WTC11 (cell line): ENCODE measurements around the gene USH2A. TPM values are rescaled to one million over a fixed set of nuclear protein-coding genes. Genes with fewer than 3 reads are reported as not detected.

ENCODE experiments used
- ATAC-seq: fragments of 200-7000 bp; cut with Tn5 transposase; 2 replicates; pipeline ENCODE4 v1.10.0; 2021; ENCODE audit warnings: mild to moderate bottlenecking, moderate library complexity
- CTCF ChIA-PET: fragments of 300-600 bp; sonication (Branson Sonifier 250); formaldehyde crosslinking; loops from one replicate; lab custom pipeline; 2021; ENCODE audit warnings: antibody characterized with exemption; lab: Charles Lee
- POLR2A ChIA-PET: fragments of 350-600 bp; sonication (Branson Sonifier 250); formaldehyde crosslinking; loops from one replicate; lab custom pipeline; 2021; ENCODE audit warnings: antibody characterized with exemption; lab: Charles Lee
- DNase-seq: peaks from one replicate; pipeline ENCODE4 v3.0.0; 2021; ENCODE audit warnings: low spot score
- H3K27ac Mint-ChIP-seq: 2 replicates; pipeline ENCODE4 v1.8.0; 2021; ENCODE audit warnings: mixed read lengths
- H3K27me3 Mint-ChIP-seq: 2 replicates; pipeline ENCODE4 v1.8.0; 2021; ENCODE audit warnings: low read depth, mild to moderate bottlenecking, moderate library complexity, mixed read lengths
- H3K36me3 Mint-ChIP-seq: 2 replicates; pipeline ENCODE4 v1.8.0; 2021; ENCODE audit warnings: mixed read lengths
- H3K4me1 Mint-ChIP-seq: 2 replicates; pipeline ENCODE4 v1.8.0; 2022; ENCODE audit warnings: mixed read lengths
- H3K4me3 Mint-ChIP-seq: 2 replicates; pipeline ENCODE4 v1.8.0; 2021; ENCODE audit warnings: mild to moderate bottlenecking, moderate library complexity, mixed read lengths
- H3K9me3 Mint-ChIP-seq: 2 replicates; pipeline ENCODE4 v1.8.0; 2021; ENCODE audit warnings: mixed read lengths
- ATF1 ChIP-seq: sonication (generic); formaldehyde crosslinking; IDR thresholded peaks from 2 replicates; pipeline ENCODE4 v1.8.1; 2023; ENCODE audit warnings: mild to moderate bottlenecking, moderate library complexity, missing genetic modification reagents
- CBFB ChIP-seq: sonication (generic); formaldehyde crosslinking; IDR thresholded peaks from 2 replicates; pipeline ENCODE4 v1.8.1; 2022; ENCODE audit warnings: mild to moderate bottlenecking, low read depth, missing genetic modification reagents
- ELF4 ChIP-seq: sonication (generic); formaldehyde crosslinking; IDR thresholded peaks from 2 replicates; pipeline ENCODE4 v1.8.1; 2022; ENCODE audit warnings: low read depth, mild to moderate bottlenecking, moderate library complexity, missing genetic modification reagents
- ETV6 ChIP-seq: sonication (generic); formaldehyde crosslinking; IDR thresholded peaks from 2 replicates; pipeline ENCODE4 v1.8.1; 2022; ENCODE audit warnings: mild to moderate bottlenecking, missing genetic modification reagents
- IRF2 ChIP-seq: sonication (generic); formaldehyde crosslinking; IDR thresholded peaks from 2 replicates; pipeline ENCODE4 v1.8.0; 2022; ENCODE audit warnings: low read depth, missing genetic modification reagents, borderline replicate concordance
- JAZF1 ChIP-seq: fragments of 250-450 bp; sonication (Bioruptor Pico); IDR thresholded peaks from 2 replicates; pipeline ENCODE4 v1.9.0; 2021; ENCODE audit warnings: moderate library complexity, mild to moderate bottlenecking, inconsistent platforms
- MYBL2 ChIP-seq: sonication (generic); formaldehyde crosslinking; IDR thresholded peaks from 2 replicates; pipeline ENCODE4 v1.8.1; 2023; ENCODE audit warnings: mild to moderate bottlenecking, moderate library complexity, missing genetic modification reagents
- OVOL2 ChIP-seq: fragments of 250-450 bp; sonication (Bioruptor Pico); IDR thresholded peaks from 2 replicates; pipeline ENCODE4 v1.9.0; 2021; ENCODE audit warnings: mild to moderate bottlenecking, borderline replicate concordance
- TCF7 ChIP-seq: sonication (generic); formaldehyde crosslinking; IDR thresholded peaks from 2 replicates; pipeline ENCODE4 v1.8.0; 2022; ENCODE audit warnings: mild to moderate bottlenecking, low read depth, missing genetic modification reagents, moderate library complexity
- ZNF232 ChIP-seq: sonication (generic); formaldehyde crosslinking; IDR thresholded peaks from 2 replicates; pipeline ENCODE4 v1.8.0; 2022; ENCODE audit warnings: mild to moderate bottlenecking, missing genetic modification reagents
- ZNF396 ChIP-seq: fragments of 250-450 bp; sonication (Bioruptor Pico); IDR thresholded peaks from 2 replicates; pipeline ENCODE4 v1.8.0; 2021; ENCODE audit warnings: mild to moderate bottlenecking, moderate library complexity, borderline replicate concordance
- total RNA-seq: library from RNA; stranded (reverse); gene quantifications from 3 replicates; pipeline ENCODE4 v1.2.3, GENCODE V29; 2021
- TF ChIP-seq, protein P1 (sequence below): sonication (generic); formaldehyde crosslinking; IDR thresholded peaks from 2 replicates; pipeline ENCODE4 v1.8.0; 2022; ENCODE audit warnings: missing genetic modification reagents
- TF ChIP-seq, protein P2 (sequence below): sonication (generic); formaldehyde crosslinking; conservative IDR thresholded peaks from 2 replicates; pipeline ENCODE4 v1.8.1; 2023; ENCODE audit warnings: mild to moderate bottlenecking, low read depth, missing genetic modification reagents, moderate library complexity
- TF ChIP-seq, protein P3 (sequence below): fragments of 250-450 bp; sonication (Bioruptor Pico); IDR thresholded peaks from 2 replicates; pipeline ENCODE4 v1.9.0; 2021; ENCODE audit warnings: mild to moderate bottlenecking
- TF ChIP-seq, protein P4 (sequence below): sonication (generic); formaldehyde crosslinking; IDR thresholded peaks from 2 replicates; pipeline ENCODE4 v1.8.1; 2022; ENCODE audit warnings: low read depth, mild to moderate bottlenecking, moderate library complexity, missing genetic modification reagents, borderline replicate concordance
- TF ChIP-seq, protein P5 (sequence below): fragments of 250-450 bp; sonication (Bioruptor Pico); IDR thresholded peaks from 2 replicates; pipeline ENCODE4 v1.9.0; 2021; ENCODE audit warnings: mild to moderate bottlenecking
- TF ChIP-seq, protein P6 (sequence below): sonication (generic); formaldehyde crosslinking; IDR thresholded peaks from 2 replicates; pipeline ENCODE4 v1.8.1; 2022; ENCODE audit warnings: mild to moderate bottlenecking, missing genetic modification reagents, moderate library complexity, borderline replicate concordance
- TF ChIP-seq, protein P7 (sequence below): fragments of 250-450 bp; sonication (Bioruptor Pico); IDR thresholded peaks from 2 replicates; pipeline ENCODE4 v1.8.0; 2021; ENCODE audit warnings: mild to moderate bottlenecking
- TF ChIP-seq, protein P8 (sequence below): sonication (generic); formaldehyde crosslinking; IDR thresholded peaks from 2 replicates; pipeline ENCODE4 v1.8.1; 2023; ENCODE audit warnings: mild to moderate bottlenecking, missing genetic modification reagents

USH2A gene
- total RNA-seq, 1 experiment from 2014 or later: 0.37 TPM

DNA sequence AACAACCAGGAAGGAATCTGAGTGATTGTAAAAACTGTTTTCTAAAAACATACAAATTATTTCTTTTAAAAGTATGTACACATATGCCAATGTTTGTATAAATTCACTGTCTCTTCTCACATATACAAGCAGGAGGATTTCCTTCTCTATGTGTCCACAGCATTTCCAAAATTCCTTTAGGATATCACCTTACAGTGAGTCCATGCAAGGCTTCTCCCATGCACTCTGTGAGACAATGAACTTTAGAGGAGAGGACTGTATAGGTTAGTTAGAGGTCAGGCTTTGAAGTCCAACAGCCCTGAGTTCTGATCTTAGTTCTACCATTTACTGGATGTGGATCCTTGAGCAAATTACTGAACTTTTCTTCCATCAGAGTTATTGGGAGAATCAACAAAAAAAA lies 34.1 kb upstream of the USH2A start:
- Mint-ChIP-seq H3K9me3 (0 out of 2 replicates have a peak, but pooled peaks cover 3% of the 10 kb centered on the region), H3K36me3 (no peaks in the 10 kb centered on the region), H3K27me3 (no peaks in the 10 kb centered on the region), H3K4me1 (peaks cover 16% of the 10 kb centered on the region), H3K4me3 (no peak overlapping the region), H3K27ac (no peak overlapping the region)
- TF ChIP-seq, protein P1, sequence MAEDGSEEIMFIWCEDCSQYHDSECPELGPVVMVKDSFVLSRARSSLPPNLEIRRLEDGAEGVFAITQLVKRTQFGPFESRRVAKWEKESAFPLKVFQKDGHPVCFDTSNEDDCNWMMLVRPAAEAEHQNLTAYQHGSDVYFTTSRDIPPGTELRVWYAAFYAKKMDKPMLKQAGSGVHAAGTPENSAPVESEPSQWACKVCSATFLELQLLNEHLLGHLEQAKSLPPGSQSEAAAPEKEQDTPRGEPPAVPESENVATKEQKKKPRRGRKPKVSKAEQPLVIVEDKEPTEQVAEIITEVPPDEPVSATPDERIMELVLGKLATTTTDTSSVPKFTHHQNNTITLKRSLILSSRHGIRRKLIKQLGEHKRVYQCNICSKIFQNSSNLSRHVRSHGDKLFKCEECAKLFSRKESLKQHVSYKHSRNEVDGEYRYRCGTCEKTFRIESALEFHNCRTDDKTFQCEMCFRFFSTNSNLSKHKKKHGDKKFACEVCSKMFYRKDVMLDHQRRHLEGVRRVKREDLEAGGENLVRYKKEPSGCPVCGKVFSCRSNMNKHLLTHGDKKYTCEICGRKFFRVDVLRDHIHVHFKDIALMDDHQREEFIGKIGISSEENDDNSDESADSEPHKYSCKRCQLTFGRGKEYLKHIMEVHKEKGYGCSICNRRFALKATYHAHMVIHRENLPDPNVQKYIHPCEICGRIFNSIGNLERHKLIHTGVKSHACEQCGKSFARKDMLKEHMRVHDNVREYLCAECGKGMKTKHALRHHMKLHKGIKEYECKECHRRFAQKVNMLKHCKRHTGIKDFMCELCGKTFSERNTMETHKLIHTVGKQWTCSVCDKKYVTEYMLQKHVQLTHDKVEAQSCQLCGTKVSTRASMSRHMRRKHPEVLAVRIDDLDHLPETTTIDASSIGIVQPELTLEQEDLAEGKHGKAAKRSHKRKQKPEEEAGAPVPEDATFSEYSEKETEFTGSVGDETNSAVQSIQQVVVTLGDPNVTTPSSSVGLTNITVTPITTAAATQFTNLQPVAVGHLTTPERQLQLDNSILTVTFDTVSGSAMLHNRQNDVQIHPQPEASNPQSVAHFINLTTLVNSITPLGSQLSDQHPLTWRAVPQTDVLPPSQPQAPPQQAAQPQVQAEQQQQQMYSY (CRISPR knock-in tag): no peak
- TF ChIP-seq CBFB (CRISPR knock-in tag): no peak
- TF ChIP-seq JAZF1 (CRISPR knock-in tag): no peak
- no peak for TF ChIP-seq TCF7 (CRISPR knock-in tag)
- no peak for TF ChIP-seq IRF2 (CRISPR knock-in tag)
- no peak for TF ChIP-seq ELF4 (CRISPR knock-in tag)
- no peak for TF ChIP-seq ZNF232
- TF ChIP-seq, protein P2, sequence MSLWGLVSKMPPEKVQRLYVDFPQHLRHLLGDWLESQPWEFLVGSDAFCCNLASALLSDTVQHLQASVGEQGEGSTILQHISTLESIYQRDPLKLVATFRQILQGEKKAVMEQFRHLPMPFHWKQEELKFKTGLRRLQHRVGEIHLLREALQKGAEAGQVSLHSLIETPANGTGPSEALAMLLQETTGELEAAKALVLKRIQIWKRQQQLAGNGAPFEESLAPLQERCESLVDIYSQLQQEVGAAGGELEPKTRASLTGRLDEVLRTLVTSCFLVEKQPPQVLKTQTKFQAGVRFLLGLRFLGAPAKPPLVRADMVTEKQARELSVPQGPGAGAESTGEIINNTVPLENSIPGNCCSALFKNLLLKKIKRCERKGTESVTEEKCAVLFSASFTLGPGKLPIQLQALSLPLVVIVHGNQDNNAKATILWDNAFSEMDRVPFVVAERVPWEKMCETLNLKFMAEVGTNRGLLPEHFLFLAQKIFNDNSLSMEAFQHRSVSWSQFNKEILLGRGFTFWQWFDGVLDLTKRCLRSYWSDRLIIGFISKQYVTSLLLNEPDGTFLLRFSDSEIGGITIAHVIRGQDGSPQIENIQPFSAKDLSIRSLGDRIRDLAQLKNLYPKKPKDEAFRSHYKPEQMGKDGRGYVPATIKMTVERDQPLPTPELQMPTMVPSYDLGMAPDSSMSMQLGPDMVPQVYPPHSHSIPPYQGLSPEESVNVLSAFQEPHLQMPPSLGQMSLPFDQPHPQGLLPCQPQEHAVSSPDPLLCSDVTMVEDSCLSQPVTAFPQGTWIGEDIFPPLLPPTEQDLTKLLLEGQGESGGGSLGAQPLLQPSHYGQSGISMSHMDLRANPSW (CRISPR knock-in tag): no peak
- TF ChIP-seq, protein P3, sequence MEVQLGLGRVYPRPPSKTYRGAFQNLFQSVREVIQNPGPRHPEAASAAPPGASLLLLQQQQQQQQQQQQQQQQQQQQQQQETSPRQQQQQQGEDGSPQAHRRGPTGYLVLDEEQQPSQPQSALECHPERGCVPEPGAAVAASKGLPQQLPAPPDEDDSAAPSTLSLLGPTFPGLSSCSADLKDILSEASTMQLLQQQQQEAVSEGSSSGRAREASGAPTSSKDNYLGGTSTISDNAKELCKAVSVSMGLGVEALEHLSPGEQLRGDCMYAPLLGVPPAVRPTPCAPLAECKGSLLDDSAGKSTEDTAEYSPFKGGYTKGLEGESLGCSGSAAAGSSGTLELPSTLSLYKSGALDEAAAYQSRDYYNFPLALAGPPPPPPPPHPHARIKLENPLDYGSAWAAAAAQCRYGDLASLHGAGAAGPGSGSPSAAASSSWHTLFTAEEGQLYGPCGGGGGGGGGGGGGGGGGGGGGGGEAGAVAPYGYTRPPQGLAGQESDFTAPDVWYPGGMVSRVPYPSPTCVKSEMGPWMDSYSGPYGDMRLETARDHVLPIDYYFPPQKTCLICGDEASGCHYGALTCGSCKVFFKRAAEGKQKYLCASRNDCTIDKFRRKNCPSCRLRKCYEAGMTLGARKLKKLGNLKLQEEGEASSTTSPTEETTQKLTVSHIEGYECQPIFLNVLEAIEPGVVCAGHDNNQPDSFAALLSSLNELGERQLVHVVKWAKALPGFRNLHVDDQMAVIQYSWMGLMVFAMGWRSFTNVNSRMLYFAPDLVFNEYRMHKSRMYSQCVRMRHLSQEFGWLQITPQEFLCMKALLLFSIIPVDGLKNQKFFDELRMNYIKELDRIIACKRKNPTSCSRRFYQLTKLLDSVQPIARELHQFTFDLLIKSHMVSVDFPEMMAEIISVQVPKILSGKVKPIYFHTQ (CRISPR knock-in tag): no peak
- TF ChIP-seq, protein P4, sequence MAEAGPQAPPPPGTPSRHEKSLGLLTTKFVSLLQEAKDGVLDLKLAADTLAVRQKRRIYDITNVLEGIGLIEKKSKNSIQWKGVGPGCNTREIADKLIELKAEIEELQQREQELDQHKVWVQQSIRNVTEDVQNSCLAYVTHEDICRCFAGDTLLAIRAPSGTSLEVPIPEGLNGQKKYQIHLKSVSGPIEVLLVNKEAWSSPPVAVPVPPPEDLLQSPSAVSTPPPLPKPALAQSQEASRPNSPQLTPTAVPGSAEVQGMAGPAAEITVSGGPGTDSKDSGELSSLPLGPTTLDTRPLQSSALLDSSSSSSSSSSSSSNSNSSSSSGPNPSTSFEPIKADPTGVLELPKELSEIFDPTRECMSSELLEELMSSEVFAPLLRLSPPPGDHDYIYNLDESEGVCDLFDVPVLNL (CRISPR knock-in tag): no peak
- TF ChIP-seq, protein P5, sequence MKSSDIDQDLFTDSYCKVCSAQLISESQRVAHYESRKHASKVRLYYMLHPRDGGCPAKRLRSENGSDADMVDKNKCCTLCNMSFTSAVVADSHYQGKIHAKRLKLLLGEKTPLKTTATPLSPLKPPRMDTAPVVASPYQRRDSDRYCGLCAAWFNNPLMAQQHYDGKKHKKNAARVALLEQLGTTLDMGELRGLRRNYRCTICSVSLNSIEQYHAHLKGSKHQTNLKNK: no peak
- no peak for TF ChIP-seq ATF1 (CRISPR knock-in tag)
- no peak for TF ChIP-seq ETV6 (CRISPR knock-in tag)
- TF ChIP-seq OVOL2 (CRISPR knock-in tag): no peak
- TF ChIP-seq ZNF396 (CRISPR knock-in tag): no peak
- TF ChIP-seq MYBL2 (CRISPR knock-in tag): no peak
- TF ChIP-seq, protein P6, sequence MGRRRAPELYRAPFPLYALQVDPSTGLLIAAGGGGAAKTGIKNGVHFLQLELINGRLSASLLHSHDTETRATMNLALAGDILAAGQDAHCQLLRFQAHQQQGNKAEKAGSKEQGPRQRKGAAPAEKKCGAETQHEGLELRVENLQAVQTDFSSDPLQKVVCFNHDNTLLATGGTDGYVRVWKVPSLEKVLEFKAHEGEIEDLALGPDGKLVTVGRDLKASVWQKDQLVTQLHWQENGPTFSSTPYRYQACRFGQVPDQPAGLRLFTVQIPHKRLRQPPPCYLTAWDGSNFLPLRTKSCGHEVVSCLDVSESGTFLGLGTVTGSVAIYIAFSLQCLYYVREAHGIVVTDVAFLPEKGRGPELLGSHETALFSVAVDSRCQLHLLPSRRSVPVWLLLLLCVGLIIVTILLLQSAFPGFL: no peak
- TF ChIP-seq, protein P7, sequence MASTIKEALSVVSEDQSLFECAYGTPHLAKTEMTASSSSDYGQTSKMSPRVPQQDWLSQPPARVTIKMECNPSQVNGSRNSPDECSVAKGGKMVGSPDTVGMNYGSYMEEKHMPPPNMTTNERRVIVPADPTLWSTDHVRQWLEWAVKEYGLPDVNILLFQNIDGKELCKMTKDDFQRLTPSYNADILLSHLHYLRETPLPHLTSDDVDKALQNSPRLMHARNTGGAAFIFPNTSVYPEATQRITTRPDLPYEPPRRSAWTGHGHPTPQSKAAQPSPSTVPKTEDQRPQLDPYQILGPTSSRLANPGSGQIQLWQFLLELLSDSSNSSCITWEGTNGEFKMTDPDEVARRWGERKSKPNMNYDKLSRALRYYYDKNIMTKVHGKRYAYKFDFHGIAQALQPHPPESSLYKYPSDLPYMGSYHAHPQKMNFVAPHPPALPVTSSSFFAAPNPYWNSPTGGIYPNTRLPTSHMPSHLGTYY: no peak
- TF ChIP-seq, protein P8, sequence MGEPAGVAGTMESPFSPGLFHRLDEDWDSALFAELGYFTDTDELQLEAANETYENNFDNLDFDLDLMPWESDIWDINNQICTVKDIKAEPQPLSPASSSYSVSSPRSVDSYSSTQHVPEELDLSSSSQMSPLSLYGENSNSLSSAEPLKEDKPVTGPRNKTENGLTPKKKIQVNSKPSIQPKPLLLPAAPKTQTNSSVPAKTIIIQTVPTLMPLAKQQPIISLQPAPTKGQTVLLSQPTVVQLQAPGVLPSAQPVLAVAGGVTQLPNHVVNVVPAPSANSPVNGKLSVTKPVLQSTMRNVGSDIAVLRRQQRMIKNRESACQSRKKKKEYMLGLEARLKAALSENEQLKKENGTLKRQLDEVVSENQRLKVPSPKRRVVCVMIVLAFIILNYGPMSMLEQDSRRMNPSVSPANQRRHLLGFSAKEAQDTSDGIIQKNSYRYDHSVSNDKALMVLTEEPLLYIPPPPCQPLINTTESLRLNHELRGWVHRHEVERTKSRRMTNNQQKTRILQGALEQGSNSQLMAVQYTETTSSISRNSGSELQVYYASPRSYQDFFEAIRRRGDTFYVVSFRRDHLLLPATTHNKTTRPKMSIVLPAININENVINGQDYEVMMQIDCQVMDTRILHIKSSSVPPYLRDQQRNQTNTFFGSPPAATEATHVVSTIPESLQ (CRISPR knock-in tag): no peak
- CTCF ChIA-PET: no interaction called here
- ATAC-seq: peak; percentile 57
- POLR2A ChIA-PET: no interaction called here
- no peak for DNase-seq
